EL (cell line): ENCODE results near the gene PRR15L.
"Not testable (repeated sequence)": the region's sequence is repeated elsewhere in the genome, so short reads cannot be mapped to it uniquely, and the experiment has no call there.

Experiments
- DNase-seq: peaks from one replicate; pipeline ENCODE4 v3.0.0-alpha.2; 2016

Gene PRR15L, protein sequence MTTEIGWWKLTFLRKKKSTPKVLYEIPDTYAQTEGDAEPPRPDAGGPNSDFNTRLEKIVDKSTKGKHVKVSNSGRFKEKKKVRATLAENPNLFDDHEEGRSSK

GRCh38 chr17:47957591-47958490 lies at the start of gene PRR15L:
PRR15L (minus strand) TSS chr17:47957883; CDS start chr17:47953234, 4,649 bp downstream.
- no peak for DNase-seq

GRCh38 chr17:48006936-48007709 lies 49.4 kb upstream of the PRR15L start:
- DNase-seq, result no peak

DNA sequence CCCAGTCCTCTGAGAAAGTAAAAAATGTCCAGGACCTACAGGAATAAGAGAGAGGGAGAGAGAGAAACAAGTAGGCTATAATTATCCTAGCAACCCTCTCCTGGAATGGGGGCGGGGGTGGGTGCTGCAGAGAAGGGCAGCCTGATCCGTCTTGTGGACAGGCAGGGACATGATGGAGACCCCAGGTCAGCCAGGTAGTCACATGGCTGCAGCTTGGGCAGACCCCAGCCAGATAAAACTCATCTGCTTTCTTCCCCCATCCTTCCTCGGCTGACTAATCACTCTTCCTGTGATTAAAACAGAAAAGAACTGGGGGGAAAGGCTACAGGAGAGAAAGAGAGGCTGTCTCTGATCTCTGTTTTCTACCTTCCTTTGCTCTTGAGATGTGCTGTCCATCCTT lies 47.3 kb upstream of the PRR15L start:
- DNase-seq, result no peak

- DNase-seq, result no peak
These were observed 45.9 kb upstream of the PRR15L start for GRCh38 chr17:48003417-48004151.

DNA sequence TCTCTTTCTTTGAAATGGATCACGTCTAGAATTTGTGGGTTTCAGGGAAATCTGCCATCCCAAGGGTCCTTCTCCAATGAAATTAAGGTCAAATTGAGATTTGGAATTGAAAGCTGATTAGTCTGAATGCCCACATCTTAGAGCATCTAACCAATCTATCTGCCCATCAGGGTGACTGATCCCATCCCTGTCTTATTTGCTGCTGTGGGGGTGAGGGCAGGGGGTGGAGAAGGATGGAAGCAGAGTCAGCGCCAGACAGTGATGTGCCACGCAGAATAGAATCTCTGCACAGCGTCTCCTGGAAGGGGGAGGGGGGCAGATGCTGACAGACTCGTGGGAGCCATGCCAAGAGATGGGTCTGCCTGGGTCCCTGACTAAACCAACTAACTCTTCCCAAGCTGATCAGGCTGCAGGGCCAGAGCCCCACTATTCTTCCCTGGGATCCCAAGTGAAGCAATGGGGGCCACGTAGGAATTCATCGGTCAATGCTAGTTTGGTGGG lies 45.3 kb upstream of the PRR15L start:
- no peak for DNase-seq

GRCh38 chr17:48002266-48002915 lies 44.7 kb upstream of the PRR15L start:
- DNase-seq, result peak; percentile 72

DNA sequence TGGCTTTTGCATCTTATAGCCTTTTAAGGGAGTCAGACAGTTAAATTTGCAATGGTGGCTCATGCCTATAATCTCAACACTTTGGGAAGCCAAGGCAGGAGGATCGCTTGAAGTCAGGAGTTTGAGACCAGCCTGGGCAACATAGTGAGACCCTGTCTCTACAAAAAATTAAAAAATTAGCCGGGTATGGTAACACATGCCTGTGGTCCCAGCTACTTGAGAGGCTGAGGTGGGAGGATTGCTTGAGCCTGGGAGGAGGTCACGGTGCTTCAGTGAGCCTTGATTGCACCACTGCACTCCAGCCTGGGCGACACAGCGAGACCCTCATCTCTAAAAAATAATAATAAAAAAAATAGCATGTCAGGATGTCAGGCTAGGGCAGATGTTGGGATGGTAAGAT lies 44.0 kb upstream of the PRR15L start:
- not testable (repeated sequence) for DNase-seq

DNA sequence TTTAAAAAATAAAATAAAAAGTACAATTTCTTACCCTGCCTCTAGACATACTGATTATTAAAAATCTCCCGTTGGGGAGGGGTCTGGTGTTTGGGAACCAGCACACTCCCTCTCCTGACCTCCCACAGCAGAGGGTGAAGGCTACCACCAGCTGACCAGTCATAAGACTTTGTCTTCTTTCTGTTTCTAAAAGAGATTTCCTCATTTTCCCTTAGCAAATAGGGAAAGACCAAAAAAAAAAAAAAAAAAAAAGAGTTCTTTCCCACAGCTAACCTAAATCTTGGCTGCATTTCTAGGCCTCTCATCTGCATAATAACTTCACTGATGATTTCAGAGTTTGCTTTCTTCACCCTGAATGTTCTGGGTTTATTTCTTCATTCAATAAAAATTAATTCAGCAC lies 43.5 kb upstream of the PRR15L start:
- DNase-seq, result no peak

DNA sequence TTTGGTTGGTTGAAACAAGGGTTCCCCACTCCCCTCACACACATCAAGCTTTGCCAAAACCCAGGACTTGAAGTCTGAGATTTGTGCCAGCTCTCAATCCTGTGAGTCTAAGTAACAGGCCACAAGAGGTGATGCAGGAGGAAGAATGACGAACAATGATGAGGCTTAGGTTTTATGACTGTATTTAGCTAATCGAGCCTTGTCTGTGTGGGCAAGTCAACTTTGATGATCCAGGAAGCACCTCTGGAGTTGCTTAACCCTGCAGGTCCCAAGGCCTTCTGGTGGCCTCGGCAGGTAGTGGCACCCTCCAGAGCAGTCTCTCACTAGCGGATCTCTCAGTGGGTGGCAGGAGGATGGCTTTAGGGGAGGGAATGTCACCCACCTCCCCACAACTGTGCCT lies 41.9 kb upstream of the PRR15L start:
- DNase-seq, result peak; percentile 26

DNA sequence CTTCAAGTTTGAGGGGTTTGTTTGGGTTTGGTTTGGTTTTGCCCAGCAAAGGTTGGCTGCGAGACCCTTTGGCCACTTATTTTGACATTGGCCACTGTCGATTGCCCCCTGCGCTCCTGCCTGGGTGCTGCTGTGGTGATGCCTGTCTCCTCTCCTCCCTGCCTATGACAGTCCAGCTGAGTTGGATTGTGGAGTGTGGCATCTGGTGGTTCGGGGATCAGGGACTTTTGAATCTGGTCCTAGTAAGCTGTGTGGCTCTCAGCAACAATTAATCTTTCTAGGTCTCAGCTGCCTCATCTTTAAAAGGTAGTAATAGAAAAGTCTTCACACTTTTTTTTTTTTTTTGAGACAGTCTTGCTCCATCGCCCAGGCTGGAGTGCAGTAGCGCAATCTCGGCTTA lies 40.4 kb upstream of the PRR15L start:
- DNase-seq, result no peak

GRCh38 chr17:47997586-47997985 lies 39.9 kb upstream of the PRR15L start:
- DNase-seq, result no peak

DNA sequence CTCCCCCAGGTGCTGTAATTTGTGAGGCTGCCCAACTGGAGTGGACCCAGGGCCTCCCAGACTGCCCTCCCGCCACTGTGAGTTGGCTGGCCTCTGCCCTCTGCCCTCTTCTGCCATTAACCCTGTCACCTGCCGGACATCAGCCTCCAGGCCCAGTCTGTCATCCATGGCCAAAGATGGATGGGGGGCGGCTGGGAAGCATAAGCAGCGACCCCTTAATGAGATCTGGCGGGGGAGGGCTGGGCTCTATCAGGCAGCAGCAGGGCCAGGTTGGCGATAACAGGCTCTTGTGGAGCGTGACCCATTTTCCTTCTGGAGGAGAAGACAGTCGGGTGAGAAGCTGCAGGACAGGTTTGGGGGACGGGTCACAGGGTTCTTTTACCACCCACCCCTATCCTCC lies 38.5 kb upstream of the PRR15L start:
- no peak for DNase-seq

DNA sequence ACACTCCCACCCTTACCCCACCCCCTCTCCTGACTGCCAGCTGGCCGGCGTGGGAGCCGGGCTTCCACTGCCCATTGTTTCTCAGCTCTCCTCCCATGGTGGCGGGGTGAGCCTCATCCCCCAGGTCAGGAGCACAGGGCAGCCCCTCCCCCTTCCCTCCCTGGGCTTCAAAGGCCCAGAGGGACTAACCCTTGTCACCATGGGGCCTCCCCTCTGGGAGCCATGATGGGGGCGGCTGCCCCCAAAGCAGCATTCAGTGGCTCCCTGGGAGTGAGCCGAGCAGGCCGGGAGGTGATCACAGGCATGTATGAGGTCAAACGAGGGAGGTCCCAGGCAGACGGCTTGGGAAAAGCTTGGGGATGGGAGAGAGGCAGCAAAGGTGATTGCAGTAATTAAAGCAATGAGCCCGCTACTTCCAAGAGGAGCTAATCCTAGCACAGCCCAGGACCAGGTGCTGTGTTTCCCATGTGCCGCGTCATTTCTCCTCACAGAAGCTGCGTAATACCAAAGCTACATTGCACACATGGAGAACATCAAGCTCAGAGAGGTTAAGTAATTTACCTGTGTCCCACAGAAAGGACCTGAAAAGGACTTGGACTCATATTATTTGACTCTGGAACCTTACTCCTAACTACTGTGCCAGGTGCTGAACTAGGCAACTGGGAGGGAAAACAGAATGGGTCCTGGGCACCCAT lies 37.7 kb upstream of the PRR15L start:
- DNase-seq, result no peak

DNA sequence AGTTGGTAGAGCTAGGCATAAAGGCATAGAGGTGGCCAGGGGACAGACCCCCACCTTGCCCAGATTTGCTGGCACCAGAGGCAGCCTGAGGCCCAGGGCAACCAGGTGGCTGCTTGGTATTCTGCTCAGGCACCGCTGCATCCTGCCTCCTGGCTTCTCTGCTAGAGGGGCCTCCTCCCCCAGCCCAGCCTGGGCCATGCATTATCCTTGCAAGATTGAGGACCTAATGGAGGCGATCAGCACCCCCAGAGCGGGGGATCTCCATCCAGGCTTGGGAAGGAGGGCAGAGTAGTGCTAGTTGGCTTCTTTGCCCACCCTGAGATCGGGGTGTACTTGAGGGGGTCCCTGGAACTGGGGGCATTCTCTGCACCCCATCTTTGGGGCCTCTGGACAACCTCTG lies 37.0 kb upstream of the PRR15L start:
- no peak for DNase-seq

DNA sequence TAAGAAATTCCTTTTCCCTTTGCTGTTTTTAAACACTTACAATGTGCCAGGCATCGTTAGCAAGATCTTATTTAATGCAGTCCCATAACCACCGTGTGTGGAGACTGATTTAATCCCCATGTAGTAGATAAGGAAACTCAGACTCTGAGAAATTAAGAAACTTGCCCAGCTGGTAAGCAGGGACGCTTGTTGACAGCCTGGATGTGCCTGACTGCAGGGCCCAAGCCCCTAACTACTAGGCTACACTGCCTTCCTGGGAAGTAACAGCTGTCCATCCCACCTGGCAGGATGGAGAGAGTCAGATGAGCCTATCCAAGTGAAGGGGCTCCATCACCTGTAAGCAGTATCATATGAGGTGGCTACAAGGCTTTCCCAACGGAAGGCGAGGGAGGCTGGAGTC lies 36.3 kb upstream of the PRR15L start:
- no peak for DNase-seq

- DNase-seq, result no peak
These were observed 35.4 kb upstream of the PRR15L start for GRCh38 chr17:47993031-47993564.

- DNase-seq, result no peak
These were observed 34.5 kb upstream of the PRR15L start for GRCh38 chr17:47992216-47992615.

DNA sequence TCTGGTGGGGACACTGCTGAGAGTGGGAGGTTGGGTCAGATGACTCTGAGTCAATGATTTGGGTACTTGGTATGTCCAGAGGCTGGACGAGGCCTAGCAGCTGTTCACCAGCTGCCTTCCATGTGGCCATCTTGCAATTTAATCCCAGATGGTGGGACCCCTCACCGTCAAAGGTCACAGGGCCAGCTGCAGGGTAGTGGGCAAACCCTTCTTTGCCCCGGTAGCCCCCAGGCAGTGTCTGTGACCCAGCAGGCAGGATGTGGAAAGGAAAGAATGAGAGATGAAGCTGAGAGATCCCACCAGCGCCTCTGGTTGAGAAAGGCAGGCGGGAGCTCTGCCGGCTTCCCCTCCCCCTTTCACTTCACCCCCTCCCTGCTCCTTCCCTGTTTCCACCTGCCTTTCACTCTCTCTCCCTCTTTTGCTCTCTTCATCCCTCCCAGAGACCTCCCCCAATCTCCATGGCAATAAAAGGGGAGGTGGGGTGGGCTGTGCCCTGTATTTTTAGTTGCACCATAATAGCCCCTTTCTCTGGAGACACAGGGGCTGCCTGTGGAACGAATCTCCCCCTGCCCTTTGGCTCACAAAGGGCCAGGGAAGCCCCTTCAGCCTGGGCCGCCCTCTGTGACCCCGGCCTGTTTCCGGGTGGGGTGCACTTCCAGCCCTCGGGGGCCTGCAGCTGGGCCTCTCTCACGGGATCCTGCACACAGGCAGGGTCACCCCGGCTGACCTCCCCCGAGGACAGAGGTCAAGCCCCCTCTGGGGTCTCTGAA lies 33.5 kb upstream of the PRR15L start:
- DNase-seq, result no peak

GRCh38 chr17:47989700-47990099 lies 32.0 kb upstream of the PRR15L start:
- no peak for DNase-seq

DNA sequence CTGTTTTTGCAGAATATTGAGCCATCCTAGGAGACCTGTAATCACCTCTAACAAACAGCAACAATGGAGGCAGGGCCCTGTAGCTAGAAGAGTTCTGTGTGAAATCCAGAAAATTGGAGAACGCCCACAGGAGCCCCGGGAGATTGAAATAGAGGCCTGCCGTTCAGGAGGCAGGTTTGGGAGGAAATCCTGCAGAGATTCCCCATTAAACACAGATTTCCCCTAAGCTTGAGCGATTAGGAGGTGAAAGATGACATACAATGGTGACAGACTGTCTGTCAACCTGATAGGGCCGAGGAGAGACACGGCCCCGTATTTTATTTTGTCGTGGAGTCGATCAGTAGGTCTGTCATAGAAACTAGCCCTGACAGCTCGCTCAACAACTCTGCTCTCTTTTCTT lies 31.5 kb upstream of the PRR15L start:
- DNase-seq, result no peak

- DNase-seq, result not testable (repeated sequence)
These were observed 30.8 kb upstream of the PRR15L start for GRCh38 chr17:47988445-47988844.
